GM21737 (cell line): ENCODE data around the gene CCT7.
"Not testable (repeated sequence)": the region's sequence is repeated elsewhere in the genome, so short reads cannot be mapped to it uniquely, and the experiment has no call there.

Experiments used
- ATAC-seq: cut with Tn5 transposase; IDR thresholded peaks from one replicate; pipeline ENCODE4 v1.9.1; 2021; ENCODE audit warnings: mild to moderate bottlenecking, moderate library complexity; ENCODE audit not compliant: unreplicated experiment

Gene CCT7

DNA sequence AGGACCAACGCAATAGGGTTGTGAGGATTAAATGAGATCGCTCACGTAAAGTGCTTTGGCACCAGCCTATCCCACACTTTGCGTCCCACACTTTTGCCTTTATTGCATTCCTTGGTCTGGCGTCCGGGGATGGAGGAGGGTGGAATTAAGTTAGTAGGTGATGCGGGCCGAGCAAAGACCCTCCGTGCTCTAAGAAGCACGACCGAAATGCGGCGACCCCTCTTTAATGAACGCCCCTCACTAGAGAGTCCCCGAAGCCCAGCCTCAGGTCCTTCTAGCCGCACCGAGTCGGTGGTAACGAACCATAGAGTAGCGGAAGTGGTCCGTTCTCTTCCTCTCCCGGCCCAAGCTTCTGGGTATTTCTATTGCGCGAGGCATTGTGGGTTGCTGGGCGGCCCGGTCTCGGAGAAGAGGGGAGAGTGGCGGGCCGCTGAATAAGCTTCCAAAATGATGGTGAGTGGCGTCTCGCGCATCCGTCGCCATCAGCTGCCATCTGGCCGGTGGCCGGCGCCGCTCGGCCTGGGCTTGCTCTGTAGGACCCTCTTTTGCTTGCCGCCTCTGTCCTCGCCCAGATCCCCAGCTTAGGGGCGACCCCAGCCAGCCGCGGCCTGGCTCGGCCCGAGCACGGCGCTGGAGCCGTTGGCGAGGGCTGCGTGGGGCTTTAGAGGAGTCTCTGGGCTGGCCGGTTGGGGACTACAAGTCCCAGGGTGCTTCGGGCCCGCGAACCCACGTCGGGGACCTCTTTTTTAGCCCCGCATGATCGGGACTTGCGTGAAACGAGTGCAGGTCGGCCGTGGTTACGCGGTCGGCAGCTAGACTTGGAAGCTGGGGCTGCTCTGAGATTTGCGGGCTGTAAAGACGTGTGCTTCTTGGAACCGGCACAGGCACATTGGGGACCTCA is at the start of gene CCT7:
Gene CCT7, plus strand, starts transcription at position 377 of the 901 bp plus-strand sequence. Its CDS starts 71 bp downstream, at position 448.
- peak; percentile 59 for ATAC-seq

DNA sequence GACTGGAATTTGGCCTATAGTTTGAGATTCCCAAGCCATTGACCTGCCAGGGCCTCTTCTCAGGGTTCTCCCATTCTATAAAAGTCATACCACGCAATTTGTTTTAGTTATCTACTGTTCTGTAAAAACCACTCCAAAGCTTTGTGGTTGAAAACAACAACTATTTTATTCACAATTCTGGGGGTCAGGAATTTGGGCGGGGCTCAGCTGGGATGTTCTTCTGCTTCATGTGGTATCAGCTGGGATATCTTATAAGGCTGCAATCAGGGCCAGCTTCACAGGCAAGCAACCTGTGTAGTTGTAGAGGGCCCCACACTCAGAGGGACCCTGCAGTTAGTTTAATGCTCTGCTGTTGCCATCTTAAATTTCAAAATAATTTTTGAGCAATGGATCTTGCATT is 48.1 kb upstream of the CCT7 start:
- ATAC-seq = no peak

DNA sequence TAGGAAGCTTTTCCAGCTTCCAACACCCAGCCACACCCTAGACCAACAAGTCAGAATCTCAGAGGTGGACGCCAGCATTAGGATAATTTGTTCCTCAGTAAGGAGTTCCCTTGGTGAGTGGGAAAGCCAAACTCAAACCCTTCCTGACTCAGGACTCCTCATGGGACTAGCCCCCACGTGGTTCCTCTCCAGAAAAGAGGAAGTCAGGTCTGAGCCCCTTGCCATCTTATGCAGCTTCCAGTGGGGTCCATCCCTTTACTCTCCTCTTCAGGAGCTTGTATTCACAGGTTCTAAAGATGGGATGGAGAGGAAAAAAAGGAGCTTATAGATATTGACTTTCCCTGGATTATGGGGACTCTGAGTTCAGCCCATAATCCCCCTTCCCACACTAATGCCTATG is 46.6 kb upstream of the CCT7 start:
- no peak for ATAC-seq

DNA sequence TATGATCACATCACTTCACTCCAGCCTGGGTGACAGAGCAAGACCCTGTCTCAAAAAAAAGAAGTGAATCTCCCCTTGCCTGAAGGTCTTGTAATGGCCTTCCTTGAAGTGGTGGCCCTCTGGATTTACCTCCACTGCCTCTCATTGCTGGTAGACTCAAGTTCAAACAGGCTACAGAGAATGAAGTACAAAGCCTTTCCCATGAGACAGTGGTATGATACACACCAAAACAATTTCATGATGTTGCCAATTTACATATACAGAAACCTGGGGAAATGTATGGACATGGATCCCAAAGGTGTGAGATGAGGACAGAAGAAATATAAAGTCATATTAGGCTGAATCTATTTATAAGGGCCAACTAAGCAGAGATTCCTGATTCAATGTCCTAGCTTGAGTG is 36.5 kb upstream of the CCT7 start:
- ATAC-seq = no peak

DNA sequence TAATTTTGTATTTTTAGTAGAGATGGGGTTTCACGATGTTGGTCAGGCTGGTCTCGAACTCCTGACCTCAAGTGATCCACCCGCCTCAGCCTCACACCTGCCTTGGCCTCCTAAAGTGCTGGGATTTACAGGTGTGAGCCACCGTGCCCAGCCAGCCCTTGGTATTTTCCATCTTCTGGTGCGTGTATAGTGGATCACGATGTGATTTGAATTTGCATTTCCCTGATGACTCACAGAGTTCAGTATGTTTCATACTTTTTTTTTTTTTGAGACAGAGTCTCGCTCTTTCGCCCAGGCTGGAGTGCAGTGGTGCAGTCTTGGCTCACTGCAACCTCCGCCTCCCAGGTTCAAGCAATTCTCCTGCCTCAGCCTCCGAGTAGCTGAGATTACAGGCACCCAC is 33.8 kb upstream of the CCT7 start:
- ATAC-seq = not testable (repeated sequence)

DNA sequence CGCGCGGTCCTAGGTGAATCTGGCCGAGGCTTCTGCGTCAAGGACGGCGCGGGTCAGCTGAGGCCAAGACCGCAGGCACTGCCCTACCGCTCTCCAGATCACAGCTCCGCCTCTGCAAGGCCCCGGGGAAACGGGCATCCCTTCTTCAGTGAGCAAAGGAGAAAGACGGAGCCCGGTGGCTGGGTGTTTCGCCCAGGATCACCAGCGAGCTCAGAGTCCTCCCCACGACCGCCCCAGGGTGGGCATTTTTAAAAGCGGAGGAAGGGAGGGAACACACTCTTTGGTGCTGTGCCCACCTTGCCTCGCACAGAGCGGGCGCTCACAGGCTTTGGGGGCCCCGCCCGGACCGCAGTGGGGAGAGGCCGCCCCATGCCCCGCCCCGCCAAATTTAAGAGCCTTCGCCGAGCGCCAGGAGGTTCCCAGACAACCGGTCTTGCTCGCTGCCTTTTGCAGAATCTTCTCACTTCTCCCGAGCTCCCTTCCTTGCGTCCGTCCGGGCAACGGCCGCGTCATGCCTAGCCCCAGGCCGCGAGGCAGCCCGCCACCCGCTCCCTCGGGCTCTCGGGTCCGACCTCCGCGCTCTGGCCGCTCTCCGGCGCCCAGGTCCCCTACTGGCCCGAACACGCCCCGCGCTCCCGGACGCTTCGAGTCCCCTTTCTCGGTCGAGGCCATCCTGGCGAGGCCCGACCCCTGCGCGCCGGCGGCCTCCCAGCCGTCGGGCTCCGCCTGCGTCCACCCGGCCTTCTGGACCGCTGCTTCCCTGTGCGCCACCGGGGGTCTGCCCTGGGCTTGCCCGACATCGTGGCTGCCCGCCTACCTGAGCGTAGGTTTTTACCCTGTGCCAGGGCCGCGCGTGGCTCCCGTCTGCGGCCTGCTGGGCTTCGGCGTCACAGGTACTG is 31.7 kb upstream of the CCT7 start, which contains the start of gene NOTO:
Gene NOTO, plus strand, starts transcription at position 419 of the 899 bp plus-strand sequence. Its CDS starts 93 bp downstream, at position 512.
- no peak for ATAC-seq

DNA sequence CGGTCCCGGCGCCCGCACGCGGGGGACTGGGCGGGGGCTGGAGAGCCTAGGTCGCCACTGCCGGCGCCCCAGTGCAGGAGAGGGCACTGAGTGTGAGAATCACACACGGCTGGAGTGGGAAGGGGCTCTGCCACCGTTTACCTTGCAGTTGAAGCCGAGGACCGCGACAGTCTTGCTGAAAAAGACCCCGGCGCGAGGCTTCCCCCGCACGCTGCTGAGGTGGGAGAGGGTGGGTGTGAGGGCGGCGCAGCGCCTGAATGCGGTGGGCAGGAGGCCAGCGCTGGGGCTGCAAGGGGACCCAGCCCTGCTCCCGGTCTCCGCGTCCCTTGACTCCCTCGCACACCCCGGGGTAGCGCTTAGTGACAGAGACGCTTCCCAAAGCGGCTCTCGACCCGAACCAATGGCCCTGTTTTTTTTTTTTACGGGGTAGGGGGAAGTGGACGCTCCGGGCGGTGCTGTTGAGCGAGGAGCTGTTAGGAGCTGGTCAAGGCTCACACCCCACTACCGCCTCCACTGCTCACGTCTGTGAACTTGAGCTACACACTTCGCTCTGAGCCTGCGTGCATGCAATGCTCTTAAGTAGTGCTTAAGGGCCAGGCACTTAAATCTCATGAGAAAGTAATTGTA is 30.9 kb upstream of the CCT7 start:
- ATAC-seq = no peak

DNA sequence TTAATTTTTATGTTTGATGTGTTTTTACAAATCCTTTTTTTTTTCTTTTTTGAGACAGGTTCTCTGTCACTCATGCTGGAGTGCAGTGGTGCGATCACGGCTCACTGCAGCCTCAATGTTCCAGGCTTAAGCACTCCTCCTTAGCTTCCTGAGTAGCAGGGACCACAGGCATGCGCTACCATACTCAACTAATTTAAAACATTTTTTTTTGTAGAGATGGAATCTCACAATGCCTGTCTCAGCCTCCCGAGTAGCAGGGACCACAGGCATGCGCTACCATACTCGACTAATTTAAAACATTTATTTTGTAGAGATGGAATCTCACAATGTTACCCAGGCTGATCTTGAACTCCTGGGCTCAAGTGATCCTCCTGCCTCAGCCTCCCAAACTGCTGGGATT is 28.5 kb upstream of the CCT7 start:
- no peak for ATAC-seq

DNA sequence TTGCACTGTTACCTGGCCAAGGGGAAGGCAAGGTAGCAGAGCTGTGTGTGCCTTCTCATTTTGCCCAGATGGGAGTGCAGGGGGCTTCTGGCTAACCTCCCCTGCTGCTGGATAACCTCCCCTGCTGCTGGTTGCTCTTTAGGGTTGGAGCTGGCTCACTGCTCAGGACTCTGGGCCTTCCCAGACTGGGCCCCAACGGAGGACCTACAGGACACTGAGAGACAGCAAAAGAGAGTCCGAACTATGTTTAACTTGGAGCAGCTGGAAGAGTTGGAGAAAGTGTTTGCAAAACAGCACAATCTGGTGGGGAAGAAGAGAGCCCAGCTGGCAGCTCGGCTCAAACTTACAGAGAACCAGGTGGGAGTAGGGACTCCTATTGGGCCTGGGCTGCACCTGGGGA is 25.9 kb upstream of the CCT7 start:
- ATAC-seq = no peak

DNA sequence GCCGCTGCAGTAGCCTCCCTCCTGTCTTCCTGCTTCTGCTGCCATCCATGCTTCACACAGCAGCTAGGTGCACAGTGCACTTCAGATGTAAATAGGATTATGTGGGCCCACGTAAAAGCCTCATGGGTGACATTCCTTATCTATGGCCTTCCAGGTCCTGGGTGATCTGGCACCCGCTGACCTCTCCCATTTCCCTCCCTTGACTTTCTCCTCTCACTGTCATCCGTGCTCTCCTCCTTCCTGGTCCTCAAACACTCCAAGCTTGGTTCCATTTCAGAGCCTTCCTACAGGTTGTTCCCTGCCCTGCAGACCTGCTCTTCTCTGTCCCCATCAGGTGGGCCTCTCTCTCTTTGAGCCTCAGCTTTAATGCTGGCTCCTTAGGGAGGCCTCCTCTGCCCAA is 24.1 kb upstream of the CCT7 start:
- ATAC-seq = no peak

DNA sequence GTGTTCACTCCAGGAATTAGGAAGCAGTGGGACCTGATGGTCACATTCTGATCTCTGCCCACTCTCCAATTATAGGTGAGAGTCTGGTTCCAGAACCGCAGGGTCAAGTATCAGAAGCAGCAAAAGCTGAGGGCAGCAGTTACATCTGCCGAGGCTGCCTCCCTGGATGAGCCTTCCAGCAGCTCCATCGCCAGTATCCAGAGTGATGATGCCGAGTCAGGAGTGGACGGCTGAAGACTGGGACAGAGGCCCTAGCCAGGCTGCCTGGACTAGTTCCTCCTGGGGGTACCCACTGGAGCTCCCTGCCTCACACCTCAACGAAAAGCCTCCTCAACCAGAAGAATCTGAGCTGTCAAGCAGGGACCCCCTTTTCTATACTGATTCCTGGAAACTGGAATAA is 23.4 kb upstream of the CCT7 start:
- ATAC-seq = no peak

DNA sequence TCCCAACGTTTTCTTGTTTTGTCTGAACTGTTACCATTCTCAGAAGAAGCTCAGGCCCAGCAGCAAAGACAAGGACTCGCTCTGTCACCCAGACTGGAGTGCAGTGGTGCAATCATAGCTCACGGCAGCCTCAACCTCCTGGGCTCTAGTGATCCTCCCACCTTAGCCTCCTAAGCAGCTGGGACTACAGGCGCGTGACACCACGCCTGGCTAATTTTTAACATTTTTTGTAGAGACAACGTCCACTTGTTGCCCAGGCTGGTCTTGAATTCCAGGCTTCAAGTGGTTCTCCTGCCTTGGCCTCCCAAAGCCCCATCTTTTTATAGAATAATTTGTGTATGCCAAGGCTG is 22.0 kb upstream of the CCT7 start:
- ATAC-seq = no peak

DNA sequence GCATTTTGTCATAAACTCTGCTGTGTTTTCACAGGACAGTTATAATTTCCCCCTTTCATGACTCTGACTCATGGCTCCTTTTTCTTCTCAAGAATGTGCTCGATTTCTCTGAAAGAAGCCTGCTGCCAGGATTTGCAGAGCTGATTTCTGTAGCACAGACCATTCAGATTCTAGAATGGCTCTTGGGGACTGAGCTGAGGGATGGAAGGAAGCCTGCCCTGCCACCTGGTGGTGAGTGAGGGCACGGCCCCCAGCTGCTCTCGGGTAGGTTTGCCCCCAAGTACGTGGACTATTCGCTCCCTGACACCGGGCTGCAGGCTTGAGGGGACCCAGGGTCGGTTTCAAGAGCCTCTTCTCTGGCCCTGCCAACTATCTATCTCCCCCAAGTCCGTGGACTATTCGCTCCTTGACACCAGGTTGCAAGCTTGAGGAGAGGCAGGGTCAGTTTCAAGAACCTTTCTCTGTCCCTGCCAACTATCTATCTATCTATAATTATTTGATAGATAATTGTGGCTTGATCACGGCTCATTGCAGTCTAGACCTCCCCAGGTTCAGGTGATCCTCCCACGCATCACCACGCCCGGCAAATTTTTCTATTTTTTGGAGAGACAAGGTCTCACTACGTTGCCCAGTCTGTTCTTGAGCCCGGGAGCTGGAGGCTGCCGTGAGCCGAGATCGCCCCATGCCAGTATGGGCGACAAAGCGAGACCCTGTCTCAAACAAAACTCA is 21.5 kb upstream of the CCT7 start:
- peak; percentile 70 for ATAC-seq

DNA sequence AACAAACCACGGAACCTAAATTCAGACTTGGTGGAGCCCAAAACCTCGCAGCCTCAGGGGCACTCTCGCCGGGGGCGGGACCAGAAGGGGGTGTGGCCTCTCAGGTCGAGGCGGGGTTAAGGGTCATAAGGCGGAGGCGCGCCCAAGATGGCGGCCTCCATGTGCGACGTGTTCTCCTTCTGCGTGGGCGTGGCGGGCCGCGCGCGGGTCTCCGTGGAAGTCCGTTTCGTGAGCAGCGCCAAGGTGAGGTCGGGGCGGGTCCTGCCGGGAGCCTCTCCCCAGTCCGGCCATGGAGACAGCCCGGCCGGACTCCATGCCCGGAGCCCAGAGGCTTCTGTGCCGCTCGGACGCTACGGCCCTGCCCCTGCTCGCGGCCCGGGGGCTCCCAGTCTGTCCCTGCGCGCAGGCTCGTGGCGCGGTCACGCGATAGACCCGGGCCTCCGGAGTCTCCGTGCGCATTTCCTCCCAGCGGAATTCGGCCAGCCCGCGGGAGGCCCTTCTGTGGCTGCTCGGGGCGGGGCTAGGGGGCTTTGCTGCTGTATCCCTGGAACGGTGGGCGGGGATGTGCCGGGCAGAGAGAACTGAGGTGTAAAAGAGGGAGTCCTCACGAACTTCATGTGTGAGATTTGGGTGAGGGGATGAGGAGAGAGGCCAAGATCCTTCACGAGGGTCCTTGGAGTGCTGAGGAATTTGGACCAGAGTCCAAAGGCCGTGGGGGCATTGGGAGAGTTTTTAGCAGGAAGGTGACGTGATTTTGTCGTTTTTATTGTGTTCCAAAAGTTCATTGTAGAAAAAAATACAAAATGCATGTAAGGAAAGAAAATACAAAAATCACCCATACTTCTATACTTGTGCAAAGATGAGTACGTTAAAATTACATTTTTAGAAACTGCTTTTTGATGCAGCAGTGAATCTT is 19.7 kb upstream of the CCT7 start, which contains the start of gene SMYD5:
Gene SMYD5, plus strand, starts transcription at position 126 of the 916 bp plus-strand sequence. Its CDS starts 22 bp downstream, at position 148.
- ATAC-seq = peak; percentile 95

DNA sequence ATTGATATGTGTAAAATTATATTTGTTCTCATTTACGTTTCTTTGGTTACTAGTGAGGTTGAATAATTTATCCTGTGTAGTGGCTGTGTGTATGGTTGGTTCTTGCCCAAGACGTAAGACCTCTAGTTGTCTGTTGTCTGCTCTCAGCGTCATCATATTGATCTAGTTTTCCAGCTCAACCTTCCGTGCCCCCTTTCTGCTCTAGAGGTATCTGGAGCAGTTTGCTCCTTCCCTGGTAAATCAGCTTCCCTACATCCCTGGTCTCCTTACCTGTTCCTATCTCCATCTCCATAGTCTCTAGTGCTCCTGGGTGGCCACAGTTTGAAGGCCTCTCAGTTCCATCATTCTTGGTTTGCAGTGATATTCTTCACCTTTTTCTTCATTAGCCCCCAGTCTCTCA is 18.9 kb upstream of the CCT7 start:
- ATAC-seq = no peak

DNA sequence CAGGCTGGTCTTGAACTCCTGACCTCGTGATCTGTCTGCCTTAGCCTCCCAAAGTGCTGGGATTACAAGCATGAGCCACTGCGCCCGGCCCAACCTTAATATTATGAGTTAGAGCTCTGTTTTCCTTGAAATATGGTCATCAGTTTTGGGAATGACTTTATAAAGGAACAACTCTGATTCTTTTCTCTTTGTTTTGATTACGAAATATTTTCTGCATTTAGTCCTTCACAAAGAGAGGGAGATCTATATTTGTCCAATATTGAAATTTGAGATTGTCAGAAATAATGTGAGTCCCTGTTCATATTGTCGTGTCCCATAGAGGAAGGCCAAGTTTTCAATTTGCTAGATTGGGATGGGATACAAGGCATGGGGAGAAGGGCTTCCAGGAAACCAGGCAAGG is 16.9 kb upstream of the CCT7 start:
- no peak for ATAC-seq

DNA sequence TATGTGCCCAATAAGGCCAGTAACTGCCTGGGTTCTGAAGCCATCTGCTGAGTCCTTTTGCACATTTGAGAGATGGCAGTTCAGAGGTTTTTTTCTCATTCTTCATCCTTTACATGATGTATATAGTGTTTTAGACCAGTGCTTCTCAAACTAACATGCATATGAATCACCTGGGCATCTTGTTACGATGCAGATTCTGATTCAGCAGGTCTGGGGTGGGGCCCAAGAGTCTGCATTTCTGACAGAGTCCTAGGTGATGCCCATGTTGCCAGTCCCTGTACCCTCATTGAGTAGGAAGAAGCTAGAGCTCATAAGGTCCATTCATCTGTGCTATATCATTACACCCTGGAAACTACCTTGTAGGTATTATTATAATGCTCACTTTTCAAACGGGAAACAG is 16.3 kb upstream of the CCT7 start:
- ATAC-seq = no peak

DNA sequence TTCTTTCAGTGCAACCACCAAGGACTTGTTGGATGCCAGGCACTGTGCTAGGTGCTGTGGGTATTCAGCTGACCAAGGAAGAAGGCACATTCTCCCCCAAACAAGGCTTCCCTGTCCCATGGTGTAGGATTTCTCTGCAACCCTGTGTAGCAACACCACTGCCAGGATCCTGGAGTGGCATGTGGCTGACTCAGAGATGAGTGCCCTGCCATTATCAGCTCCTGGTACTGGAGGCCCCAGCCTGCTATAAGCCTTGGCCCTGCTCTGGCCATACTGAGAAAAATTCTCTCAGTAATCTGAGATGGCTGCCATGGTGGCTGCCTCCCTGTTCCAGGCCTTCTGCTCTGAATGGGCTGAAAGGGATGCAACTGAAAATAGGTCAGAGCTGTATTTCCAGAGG is 15.8 kb upstream of the CCT7 start:
- no peak for ATAC-seq

DNA sequence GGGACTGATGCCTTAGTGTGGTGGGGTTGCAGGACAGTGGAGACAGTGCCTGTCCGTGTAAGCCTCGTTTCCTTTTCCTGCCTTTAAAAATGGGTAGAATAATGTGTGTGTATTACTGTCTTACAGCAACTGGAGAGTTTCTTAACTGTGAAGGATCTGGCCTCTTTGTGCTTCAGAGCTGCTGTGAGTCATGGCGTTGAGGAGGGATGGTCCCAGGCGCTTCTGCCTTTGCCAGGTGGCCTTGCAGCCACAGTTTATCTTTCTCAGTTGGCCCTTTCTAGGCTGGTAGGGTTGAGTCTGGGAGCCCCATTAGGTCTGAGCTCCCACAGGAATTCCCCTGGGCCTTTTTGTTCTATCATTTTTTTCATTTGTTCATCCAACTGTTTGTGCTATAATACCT is 10.3 kb upstream of the CCT7 start:
- ATAC-seq = no peak
